NCI-H446 (cell line): ENCODE measurements around the gene FRMPD2.
"Not testable (repeated sequence)": the region's sequence is repeated elsewhere in the genome, so short reads cannot be mapped to it uniquely, and the experiment has no call there.

ENCODE experiments used
- DNase-seq, 2 experiments: peaks; one replicate each; lab custom pipeline; 2025; lab: John Stamatoyannopoulos, UW

Gene FRMPD2

DNA sequence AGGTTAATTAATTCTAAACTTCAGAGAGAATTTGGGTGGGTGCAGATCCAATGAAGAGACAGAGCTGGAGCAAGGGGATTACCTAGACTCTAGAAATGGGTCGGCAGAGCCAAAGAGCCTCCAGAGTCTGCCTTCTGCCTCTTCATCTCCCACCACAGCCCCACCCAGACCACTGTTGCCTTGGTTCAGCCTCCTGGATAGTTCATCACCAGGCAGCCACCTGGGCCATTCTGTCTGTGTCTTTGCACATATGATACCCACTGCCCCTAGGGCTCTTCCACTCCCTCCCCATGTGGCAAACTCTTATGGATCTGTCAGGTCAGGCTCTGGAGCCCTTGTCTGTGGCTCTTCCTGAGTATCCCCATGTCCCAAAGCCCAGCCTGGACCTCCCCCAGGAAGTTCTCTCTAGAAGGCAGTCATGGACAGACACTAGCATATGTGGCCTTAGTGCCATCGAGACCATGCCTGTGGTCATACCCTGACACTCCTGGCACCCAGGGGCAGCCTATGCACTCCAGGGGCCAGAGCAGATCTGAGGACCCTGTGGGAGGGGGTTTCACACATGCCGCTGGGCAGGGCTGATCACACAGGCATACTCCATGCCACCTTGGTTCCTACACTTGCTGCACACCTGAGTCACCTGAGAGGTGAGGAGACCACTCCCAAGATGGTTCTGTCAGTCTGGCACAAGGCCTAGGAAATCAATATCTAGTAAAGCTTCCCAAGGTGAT, 41.6 kb downstream of the FRMPD2 start:
- no peak for DNase-seq

GRCh38 chr10:48231699-48232315, 42.7 kb downstream of the FRMPD2 start:
- DNase-seq: no peak

- DNase-seq: no peak
Measured at GRCh38 chr10:48231178-48231577, 43.3 kb downstream of the FRMPD2 start.

GRCh38 chr10:48227213-48227612, 47.3 kb downstream of the FRMPD2 start:
- peak in 1 of 2 experiments; percentile 52 for DNase-seq

DNA sequence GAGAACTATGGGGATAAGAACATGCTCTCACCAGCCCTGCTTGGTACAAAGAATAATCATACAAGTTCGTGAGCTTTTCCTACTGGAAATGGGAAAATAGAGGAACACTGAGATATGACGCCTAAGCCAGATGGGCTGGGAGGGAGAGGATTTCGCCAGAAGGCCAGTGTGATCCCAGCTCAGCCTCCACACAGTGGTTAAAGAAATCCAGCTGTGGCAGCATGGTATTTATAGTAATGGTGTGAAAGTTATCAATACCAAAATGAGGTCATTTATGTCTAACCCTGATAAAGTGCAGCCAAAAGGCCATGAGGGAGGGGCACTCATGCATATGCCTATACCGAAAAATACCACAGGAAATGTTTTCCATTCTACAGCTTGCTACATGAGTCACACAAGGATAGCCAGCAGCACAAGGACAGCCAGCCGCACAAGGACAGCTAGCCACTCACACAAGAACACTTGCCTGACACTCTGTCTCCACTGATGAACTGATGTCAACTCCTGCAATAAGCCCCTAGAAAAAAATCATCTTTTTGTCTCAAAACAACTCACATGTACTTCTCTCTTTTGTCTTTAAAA, 49.4 kb downstream of the FRMPD2 start:
- DNase-seq: no peak

DNA sequence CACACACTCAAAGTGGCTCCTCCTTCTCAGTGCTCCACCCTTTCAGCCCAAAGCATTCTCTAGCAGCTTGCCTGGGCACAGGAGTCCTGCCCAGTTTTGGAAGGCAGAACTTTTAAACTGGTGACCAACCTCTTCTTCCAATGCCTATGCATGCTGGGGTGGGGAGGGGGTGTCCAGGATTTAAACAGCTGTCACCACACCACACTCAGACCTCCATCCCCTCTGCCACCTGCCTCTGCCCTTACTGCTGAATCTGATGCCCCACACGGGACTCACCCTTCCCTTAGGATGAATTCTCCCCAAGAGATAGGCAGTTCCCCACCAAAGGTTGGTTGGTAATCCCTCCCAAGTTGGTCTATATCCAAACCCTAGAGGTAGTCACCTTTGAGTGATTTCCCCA, 50.2 kb downstream of the FRMPD2 start:
- DNase-seq: no peak

DNA sequence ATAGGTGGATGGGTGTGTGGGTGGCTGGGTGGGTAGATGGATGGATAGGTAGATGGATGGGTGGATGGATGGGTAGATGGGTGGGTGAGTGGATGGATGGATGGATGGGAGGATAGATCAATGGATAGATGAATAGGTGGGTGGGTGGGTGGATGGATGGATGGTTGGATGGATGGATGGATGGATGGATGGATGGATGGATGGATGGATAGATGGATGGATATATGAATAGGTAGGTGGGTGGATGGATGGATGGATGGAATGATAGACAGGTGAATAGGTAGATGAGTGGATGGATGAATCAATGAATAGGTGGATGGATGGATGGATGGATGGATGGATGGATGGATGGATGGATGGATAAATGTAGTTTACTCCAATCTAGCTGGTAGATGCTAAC, 52.7 kb downstream of the FRMPD2 start:
- DNase-seq: no peak

DNA sequence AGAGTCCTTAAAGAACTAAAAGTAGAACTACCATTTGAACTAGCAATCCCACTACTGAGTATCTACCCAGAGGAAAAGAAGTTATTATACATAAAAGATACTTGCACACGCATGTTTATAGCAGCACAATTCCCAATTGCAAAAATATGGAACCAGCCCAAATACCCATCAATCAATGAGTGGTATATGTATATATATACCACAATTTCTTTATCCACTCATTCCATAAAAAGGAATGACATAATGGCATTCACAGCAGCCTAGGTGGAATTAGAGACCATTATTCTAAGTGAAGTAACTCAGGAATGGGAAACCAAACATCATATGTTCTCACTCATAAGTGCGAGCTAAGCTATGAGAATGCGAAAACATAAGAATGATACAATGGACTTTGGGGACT, 53.5 kb downstream of the FRMPD2 start:
- DNase-seq: not testable (repeated sequence)

DNA sequence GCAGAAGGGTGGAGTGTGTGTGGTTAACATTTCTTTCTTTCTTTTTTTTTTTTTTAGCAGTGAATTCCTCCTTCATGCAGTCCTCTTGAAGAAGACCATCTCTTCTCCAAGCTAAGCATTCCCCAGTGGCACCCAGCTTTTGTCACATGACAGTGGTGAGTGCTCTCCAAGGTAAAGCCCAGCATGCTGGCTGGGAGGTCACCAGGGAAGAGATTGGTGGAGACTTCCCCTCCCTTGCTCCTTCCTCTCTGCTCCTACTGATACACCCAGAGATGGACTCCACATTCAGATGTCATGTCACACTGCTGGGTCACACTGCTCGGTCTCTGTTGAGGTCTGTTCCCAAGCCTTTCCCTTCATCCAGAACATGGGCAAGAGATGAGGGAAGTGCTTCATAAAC, 55.3 kb downstream of the FRMPD2 start:
- DNase-seq: no peak

DNA sequence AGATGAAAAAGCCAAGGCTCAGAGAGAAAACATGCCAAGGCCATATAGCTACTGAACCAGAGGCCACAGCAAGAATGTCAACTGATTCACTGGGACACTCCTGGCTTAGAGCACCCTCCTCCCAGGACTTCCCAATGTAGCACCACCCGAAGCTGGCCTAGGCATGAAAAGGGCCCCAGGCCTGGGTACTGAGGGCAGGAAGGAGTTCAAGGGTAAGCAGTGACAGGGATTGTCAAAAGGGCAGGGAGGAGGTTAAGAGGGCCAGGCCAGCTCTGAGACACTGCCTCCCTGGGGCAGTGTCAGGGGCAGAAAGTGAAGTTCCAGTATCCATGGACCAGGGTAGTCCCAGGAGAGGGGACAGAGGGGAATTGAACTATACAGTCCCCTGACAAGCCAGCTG, 57.8 kb downstream of the FRMPD2 start:
- DNase-seq: no peak

GRCh38 chr10:48216204-48216505, 58.3 kb downstream of the FRMPD2 start:
- no peak for DNase-seq

DNA sequence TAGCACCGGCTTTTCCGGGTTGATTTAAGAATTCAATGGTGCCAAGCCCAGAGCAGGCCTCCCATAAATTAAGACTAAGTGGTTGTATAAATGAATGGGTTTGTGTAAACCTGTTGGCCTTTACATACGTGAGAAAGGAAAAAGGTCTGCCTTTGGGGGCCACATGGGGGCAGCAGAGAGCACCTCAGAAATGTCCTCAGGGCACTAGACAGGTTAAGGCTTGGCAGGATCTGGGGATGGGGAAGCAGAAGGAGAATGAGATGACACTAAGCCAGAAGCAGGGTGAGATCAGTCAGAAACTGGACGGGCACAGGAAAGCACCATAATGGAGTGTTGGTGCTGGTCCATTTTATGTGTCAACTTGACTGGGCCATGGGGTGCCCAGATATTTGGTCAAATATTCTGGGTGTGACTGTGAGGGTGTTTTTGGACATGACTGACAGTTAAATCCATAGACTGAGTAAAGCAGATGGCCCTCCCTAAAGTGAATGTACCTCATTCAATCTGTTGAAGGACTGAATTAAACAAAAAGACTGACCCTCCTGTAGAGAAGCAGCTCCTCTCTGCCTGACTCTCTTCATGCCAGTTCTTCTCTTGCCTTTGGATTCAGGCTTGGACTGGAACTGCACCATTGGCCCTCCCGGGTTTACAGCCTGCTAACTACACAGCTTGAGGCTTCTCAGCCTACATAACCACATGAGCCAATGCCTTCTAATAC, 58.9 kb downstream of the FRMPD2 start:
- peak in 1 of 2 experiments; percentile 61 for DNase-seq

GRCh38 chr10:48214716-48215485, 59.6 kb downstream of the FRMPD2 start:
- no peak for DNase-seq

DNA sequence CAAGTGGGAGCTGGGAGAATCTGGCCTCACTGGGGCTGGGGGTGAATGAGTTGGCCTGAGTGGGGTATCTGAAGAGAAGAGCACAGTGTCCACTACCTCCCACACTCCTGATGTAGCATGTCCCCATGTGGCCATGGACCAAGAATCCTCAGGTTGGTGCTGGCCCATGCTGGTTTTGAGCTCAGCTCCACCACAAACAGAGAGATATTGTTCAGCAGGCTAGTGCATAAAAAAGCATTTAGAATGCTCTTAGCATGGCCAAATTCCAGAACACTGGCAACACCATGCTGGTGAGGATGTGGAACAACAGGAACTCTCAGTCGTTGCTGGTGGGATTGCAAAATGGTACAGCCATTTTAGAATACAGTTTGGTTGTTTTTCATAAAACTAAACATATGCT, 61.4 kb downstream of the FRMPD2 start:
- DNase-seq: no peak

DNA sequence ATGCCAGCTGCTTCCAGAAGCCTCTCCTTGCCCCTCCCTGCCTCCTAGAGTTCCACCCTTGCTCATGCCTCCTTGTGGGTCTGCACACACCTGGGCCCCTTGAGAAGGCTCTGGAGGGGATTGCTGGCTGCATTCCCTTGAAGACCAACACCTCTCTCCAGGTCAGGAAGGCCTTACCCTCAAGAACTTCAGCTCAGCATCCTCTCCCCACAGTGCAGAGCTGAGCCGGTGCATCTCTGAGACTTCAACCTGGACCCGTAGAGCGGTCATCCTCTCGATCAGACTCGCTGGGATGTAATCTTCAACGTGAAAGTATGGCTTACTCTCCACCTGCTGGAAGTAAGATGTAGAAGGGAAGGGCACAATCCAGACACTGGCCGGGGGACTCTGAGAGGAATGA, 62.7 kb downstream of the FRMPD2 start:
- no peak for DNase-seq

- no peak for DNase-seq
Measured at GRCh38 chr10:48210966-48211365, 63.5 kb downstream of the FRMPD2 start.

GRCh38 chr10:48210391-48210790, 64.1 kb downstream of the FRMPD2 start:
- no peak for DNase-seq

GRCh38 chr10:48209241-48209640, 65.3 kb downstream of the FRMPD2 start:
- DNase-seq: no peak

DNA sequence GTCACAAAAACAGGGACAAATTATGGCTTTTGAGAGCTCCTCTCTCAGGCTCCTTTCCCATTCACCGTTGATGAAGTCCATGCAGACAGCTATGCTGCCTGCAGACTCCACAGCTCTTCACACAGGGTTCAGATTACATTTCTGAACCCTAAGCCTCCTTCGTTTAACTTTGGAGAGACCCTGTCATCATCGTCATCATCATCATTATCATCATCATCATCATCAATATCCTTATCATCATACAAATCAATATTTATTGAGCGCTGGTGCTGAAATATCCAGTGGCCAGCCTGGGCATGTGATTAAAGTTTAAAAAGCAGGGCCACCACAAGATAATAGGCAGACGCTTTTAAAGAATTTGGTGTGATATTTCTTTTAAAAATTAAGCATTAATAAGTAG, 66.6 kb downstream of the FRMPD2 start:
- DNase-seq: no peak

GRCh38 chr10:48206482-48207250, 67.8 kb downstream of the FRMPD2 start:
- no peak for DNase-seq

DNA sequence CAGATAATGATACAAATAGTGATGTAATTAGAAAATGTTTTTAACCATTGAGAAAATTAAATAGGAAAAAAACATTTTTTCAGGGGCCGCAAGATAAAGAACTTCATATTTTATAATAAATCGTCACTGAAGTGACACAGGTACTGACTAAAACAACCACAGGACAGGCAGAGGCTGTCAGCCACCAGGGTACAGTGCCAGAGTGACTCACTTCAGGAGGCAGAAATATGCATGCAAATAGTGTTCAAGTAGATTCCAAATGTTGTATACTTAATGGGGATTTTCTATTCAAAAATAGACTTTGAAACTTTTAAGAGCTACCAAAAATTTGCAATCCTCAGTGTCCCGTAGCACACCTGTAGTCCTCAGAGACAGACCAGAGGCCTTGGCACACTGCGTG, 68.6 kb downstream of the FRMPD2 start:
- DNase-seq: no peak
